ENCODE results near the gene GNB1.

- TF ChIP-seq EZH2 (IDR thresholded peaks at IDR 0.05) (no peak), POLR2AphosphoS5 (IDR thresholded peaks at IDR 0.05; ENCODE audit: borderline replicate concordance, low read depth, low read length) (no peak), FOXP2 (optimal IDR thresholded peaks at IDR 0.05; ENCODE audit: control extremely low read depth, extremely low read length, insufficient read depth) (no peak)
Measured at GRCh38 chr1:1817221-1817620, 73.7 kb downstream of the GNB1 start.
